NCI-H1417 treated with DMSO at 0.1 percent for 48 hours (cell line): ENCODE data around the gene ID4.
A peak's percentile ranks its signal among the peaks of the same experiment; 100 is the strongest.

ENCODE experiments used
- DNase-seq: peaks from one replicate; lab custom pipeline; 2025; lab: John Stamatoyannopoulos, UW

Gene ID4

DNA sequence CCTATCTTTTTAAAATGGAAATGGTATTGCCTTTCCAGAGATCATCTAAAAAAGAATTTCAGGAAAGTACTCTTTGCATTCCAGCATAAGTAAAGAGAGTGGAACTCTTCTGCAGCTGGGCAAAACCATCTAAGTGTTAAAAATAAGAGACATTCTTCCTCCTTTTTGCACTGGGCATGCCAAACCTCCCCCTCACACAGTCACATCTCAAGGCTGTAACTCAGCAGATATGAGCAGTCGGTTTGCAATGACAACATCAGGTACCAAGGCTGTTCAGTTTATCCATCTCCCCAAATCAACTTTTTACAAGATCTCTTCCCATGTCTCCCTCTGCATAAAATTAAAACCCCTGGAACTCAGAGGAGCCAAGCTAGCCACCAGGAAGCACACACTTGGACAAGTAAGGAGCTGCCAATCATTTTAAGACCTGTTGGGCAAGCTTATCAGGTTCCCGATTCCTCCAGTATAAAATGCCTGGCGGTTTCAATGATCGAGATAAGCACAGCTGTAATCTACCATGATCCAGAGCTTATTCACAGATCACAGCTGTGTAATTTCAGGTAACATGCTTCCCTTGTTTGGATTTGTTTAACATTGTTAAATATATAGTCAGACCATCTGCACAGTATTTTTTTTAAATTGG is 23.2 kb downstream of the ID4 start:
- DNase-seq, result no peak

DNA sequence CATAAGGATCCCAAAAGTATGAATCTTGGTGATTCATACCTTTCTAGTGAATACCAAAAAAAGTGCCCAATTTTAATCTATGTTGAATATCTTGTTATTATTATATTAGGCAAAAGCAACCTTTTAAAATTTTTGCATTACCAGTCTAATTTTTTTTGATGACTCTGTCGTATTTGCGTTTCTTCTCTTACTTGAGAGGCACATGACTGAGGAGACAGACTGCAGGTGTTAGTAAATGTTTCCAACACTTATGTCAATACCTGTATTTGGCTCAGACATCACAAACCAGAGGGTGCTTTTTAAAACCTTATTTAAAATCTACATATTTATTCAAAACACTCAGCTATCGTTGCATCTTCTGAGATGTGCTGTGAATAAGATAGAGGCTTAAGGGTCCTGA is 27.1 kb downstream of the ID4 start:
- no peak for DNase-seq

DNA sequence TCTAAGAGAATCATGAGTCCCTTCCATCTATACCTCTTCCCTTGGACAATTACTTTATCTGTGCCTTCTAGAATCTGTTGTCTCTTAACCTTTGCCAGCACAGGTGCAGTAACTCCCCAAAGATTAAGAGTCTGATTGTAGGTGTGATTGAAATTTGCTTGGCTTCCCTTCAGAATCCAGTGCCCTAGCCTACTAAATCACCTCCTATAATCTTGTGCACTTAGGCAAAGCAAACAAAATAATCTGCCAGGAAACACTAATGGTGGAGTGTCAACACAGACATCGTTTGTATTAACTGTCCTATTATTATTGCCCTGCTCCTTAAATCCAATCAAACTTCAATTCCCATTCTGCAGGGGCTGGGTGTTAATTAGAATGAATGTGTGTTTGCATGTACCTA is 28.0 kb downstream of the ID4 start:
- peak; percentile 85 for DNase-seq

DNA sequence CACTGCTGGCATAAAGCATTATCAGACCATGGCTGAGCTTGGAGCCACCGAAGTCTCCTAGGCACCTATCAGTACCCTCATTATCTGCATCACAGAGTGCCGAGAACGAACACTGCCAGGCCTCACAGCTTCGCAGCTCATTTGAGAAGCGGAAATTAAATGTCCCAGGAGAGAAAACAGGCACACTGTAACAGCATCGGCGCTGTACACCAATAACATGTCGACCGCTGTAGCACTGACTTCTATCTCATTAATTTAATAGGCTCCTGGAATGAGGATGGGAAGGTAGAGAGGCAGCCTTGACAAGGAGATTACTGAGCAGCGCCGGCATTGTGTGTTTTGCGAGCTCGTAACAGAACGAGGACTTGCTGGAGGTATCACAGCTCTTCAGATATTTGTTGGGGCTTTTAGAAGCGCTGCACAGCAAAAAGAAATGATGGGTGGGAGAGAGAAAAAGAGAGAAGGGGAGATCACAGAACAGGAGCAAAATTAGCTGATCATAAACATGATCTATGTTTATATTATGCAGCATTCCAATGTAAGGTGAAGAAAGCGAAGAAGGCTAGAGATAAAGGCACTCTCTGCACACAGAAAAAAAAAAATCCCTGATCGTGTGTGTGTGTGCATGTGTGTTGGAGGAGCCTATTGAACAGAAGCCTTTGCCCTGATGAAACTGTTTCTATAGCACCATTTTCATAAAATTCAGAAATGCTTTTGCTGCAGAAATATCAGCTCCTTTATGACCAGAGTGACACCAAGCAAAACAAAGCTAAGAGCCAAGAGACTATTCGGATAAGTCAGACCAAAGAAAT is 29.2 kb downstream of the ID4 start:
- no peak for DNase-seq

DNA sequence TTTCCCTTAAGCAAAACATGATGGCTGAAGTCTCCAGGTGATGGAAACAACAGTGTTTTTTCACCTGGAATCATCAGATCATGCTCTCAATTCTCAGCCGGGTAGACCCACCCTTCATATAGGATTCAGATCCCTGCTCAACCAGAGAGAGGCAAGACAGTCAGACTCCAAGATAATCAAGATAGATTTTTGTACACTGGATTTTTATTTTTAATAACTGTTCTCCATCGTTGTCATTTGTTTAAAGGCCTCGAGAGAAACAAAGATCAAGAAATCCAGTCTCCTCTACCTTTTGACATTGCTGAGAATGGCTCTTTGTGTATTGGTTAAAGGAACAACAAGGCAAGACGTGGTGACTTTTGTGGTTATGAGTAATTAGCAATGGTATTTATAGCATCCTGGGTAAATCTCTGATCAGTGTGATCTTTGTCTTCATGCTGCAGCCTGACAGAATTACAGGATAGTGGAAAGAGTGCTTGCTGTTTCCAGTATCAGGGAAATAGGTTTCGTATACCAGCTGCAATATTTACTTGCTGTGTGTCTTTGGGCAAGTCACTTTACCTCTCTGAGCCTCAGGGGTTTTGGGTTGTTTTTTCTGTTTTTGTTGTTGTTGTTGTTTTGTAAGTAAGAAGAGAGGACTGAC is 29.9 kb downstream of the ID4 start:
- DNase-seq, result no peak

DNA sequence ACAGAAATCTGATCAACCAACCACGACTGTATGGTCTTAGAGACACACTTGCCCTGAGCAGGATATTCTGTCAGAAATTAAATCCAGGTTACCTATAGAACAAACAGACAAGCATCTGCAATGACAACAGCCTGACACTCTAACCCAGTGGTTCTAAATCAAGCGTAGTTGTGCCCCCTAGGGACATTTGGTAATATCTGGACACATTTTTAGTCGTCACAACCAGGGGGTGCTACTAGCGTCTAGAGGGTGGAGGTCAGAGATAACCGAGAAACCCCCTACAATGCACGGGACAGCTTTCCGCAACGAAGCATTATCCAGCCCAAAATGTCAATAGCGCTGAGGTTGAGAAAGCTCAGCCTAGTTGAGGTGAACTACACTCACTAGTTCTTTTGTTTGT is 32.3 kb downstream of the ID4 start:
- no peak for DNase-seq

DNA sequence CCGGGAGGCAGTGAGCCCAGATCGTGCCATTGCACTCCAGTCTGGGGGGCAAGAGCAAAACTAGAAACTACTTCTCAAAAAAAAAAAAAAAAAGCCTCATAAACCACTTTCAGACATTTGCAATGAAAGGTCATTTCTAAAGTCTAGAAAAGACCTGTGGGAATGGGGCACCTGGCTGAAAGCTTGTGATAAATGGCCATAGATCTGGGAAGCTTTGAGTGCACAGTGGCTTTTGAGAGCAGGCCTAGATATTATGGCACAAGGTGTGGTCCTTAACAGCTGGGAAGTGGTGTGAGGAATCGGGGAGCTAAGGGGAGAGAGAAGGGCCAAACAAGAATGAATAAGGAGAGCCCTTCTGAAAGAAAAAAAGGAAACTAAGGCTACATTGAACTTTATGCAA is 33.2 kb downstream of the ID4 start:
- no peak for DNase-seq

DNA sequence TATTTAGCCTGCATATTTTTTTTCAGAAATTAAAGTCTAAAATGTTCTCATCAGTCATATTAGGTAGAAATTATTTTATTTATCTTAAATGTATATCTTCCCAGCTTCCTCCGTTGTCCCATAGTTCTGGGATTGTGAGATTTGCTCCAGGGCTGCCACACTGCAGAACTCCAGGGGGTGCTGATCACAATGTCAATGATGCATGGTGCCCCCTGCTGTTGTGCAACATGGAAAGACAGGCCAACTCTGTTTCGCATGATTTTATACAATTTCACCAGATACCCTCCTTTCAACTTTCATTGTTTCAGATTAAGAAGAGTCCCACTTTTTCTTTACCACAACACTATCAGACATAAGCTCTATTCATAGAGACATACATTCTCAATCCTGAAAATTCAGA is 35.9 kb downstream of the ID4 start:
- no peak for DNase-seq

DNA sequence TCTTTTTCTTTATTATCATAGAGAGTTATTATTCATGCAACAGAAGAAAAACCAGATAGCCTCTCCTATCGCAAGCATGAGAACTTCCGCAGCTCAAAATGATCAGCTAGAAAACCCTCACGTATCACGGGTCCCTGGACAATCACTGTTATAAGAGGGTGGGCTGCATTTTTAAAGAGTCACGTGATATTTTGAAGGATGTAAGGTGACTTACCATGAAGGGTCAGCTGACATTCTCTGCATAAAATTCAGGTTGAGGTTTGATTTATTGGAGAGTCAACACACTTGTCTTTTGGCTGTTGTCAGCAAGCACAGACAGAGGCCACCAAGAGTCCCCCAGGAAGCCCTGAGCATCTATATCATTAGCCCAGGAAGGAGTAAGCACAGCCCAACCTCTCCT is 39.5 kb downstream of the ID4 start:
- peak; percentile 43 for DNase-seq

DNA sequence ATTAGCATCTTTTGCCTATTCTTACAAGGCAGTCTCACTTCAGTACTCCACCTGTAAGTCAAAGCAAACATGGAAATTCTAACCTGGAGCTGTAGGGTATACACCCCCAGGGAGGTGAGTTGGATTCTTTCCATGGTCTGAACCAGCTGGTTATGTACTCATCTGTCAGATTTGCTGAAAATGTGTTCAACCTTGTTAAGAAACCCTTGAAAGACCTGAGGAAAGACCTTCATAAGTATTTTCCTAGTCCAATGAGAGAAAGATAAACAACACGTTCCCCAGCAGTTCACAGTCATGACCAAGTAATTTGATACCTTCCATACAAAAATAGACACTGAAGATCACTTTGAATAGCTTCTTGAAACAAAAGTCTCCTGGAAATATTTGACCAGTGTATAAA is 42.5 kb downstream of the ID4 start:
- DNase-seq, result no peak

DNA sequence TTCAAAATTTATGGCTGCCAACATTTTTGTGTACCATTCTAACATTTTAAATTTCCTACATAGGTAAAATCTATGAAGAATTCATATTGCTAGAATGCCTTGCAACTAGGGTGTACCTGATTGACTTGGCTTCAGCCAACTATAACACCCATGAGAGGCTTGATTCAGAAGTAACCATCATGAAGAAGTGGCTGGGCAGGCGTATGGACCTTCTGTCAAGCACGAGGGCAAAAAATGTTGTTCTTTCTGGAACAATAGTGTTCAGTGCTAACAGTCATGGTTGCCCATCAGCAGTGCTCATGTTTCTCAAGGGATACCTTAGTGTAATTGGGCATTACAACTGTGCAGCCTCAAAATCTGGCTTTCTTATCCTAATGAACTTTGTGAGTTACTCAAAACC is 42.9 kb downstream of the ID4 start:
- DNase-seq, result no peak

DNA sequence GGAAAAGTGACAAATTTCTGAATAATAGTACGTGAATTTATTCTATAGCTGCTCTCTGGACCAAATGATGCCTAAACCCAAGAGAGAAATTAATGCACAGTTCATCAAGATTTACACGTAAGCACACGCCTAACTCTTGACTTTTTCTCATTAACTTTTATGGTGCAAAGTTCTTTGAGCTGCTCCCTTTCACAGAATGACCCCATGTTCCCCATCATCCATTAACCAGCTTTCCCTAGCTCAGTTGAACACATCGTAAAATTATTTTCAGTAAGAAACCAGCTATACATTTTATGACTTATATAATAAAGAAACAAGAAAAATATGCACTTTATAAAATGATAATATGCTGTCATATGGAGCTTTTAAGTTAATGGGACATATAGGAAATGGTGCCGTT is 54.3 kb downstream of the ID4 start:
- DNase-seq, result no peak
